GM19025 (cell line): ENCODE data around the gene SGMS1.
"Not testable (repeated sequence)": the region's sequence is repeated elsewhere in the genome, so short reads cannot be mapped to it uniquely, and the experiment has no call there.

Experiments
- ATAC-seq: cut with Tn5 transposase; IDR thresholded peaks from one replicate; pipeline ENCODE4 v1.9.1; 2021; ENCODE audit warnings: mild to moderate bottlenecking, low read depth, moderate library complexity; ENCODE audit not compliant: unreplicated experiment

The SGMS1 gene

GRCh38 chr10:50356481-50356832 is 267.3 kb downstream of the SGMS1 start:
- ATAC-seq: not testable (repeated sequence)

GRCh38 chr10:50355693-50356480 is 267.9 kb downstream of the SGMS1 start:
- ATAC-seq: not testable (repeated sequence)

- no peak for ATAC-seq
These were observed 272.1 kb downstream of the SGMS1 start for GRCh38 chr10:50351483-50352146.

GRCh38 chr10:50350366-50350765 is 273.4 kb downstream of the SGMS1 start:
- ATAC-seq: no peak

GRCh38 chr10:50349554-50349953 is 274.2 kb downstream of the SGMS1 start:
- ATAC-seq: no peak

GRCh38 chr10:50347394-50347802 is 276.4 kb downstream of the SGMS1 start:
- ATAC-seq: peak; percentile 92

- peak; percentile 8 for ATAC-seq
These were observed 276.8 kb downstream of the SGMS1 start for GRCh38 chr10:50346942-50347341.

GRCh38 chr10:50345545-50345944 is 278.2 kb downstream of the SGMS1 start:
- no peak for ATAC-seq

- ATAC-seq: no peak
These were observed 279.9 kb downstream of the SGMS1 start for GRCh38 chr10:50343702-50344331.

- no peak for ATAC-seq
These were observed 281.8 kb downstream of the SGMS1 start for GRCh38 chr10:50341987-50342386.

- no peak for ATAC-seq
These were observed 287.6 kb downstream of the SGMS1 start for GRCh38 chr10:50336140-50336539.

- ATAC-seq: no peak
These were observed 288.4 kb downstream of the SGMS1 start for GRCh38 chr10:50335397-50335796.

GRCh38 chr10:50334273-50334672 is 289.5 kb downstream of the SGMS1 start:
- no peak for ATAC-seq

GRCh38 chr10:50333872-50334271 is 289.9 kb downstream of the SGMS1 start:
- no peak for ATAC-seq

GRCh38 chr10:50332108-50332842 is 291.5 kb downstream of the SGMS1 start:
- no peak for ATAC-seq

GRCh38 chr10:50331486-50331885 is 292.3 kb downstream of the SGMS1 start:
- no peak for ATAC-seq

- ATAC-seq: no peak
These were observed 296.7 kb downstream of the SGMS1 start for GRCh38 chr10:50326757-50327701.

GRCh38 chr10:50326172-50326555 is 297.6 kb downstream of the SGMS1 start:
- ATAC-seq: no peak

GRCh38 chr10:50325449-50326171 is 298.1 kb downstream of the SGMS1 start:
- no peak for ATAC-seq
